DMS53 (cell line): ENCODE data around the gene NLGN2.

Experiments
- DNase-seq: peaks from one replicate; lab custom pipeline; 2025; lab: John Stamatoyannopoulos, UW

The NLGN2 gene

GRCh38 chr17:7466318-7466638 is 58.6 kb downstream of the NLGN2 start:
- DNase-seq = no peak

GRCh38 chr17:7466639-7467341 is 59.1 kb downstream of the NLGN2 start:
- peak; percentile 49 for DNase-seq

- no peak for DNase-seq
These were observed 59.9 kb downstream of the NLGN2 start for GRCh38 chr17:7467498-7467897.

DNA sequence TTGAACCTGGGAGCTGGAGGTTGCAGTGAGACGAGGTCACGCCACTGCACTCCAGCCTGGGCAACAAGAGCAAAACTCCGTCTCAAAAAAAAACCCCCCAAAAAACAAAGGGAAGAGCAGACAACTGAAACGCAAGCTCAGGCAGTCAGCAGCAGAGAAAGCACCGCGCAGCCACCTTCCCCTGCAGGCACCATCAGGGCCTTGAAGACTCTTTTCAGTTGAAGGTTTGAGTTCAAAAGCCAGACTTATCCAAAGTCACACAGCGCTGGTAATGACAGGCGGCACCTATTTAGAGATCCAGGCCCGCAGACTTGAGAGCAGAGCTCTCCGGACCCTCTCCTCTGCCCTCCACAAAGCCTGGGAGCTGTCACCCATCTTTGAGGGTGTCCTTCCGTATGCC is 60.6 kb downstream of the NLGN2 start:
- no peak for DNase-seq

- DNase-seq = no peak
These were observed 61.3 kb downstream of the NLGN2 start for GRCh38 chr17:7468804-7469389.
